Prostate gland (tissue), 1 donor: ENCODE measurements around the gene TRIO.

Experiments used
- POLR2A ChIP-seq: fragments of 450-650 bp; IDR thresholded peaks from one replicate; pipeline ENCODE4 v1.6.1; 2016; ENCODE audit warnings: antibody characterized with exemption, mild to moderate bottlenecking
- POLR2AphosphoS5 ChIP-seq: sonication (generic); formaldehyde crosslinking; IDR thresholded peaks from one replicate; pipeline ENCODE4 v1.6.1; 2017; ENCODE audit warnings: antibody characterized with exemption

- no peak for TF ChIP-seq POLR2A
- no peak for TF ChIP-seq POLR2AphosphoS5
Measured at GRCh38 chr5:14359069-14360043, 216.2 kb downstream of the TRIO start.
